Measurements from ENCODE around the gene SLC36A4.

DNA sequence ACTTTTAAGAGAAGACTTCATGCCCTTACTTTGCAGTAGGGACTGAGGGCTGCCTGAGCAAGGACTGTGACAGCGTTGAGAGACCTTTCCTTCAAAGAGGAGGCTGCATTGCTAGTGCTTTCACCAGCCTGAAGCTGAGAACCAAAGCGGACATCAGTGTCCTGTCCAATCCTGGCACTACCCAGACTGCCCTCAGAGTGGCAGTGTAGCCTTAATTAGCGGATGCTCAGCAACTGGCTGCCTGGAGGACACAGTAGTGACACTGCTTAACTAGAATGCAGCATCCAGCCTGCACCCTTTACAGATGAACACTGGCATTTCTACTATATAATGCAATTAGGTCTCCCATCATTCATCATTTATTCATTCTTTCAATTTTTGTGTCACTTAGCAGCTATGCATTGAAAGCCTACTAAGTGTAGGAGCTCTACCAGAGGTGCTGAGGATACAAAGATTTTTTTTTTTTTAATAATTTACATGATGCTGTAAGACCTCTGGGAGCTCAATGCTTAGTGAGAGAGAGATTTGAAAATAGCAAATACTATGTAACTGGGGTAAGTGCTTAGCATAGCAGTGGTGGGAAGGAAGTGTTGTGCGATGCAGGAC lies 36.9 kb upstream of the SLC36A4 start:
- TF ChIP-seq, protein P1, sequence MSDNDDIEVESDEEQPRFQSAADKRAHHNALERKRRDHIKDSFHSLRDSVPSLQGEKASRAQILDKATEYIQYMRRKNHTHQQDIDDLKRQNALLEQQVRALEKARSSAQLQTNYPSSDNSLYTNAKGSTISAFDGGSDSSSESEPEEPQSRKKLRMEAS (CRISPR knock-in tag; IDR thresholded peaks at IDR 0.05): no peak
- TF ChIP-seq POLR2A (conservative IDR thresholded peaks at IDR 0.05): no peak
- TF ChIP-seq, protein P2, sequence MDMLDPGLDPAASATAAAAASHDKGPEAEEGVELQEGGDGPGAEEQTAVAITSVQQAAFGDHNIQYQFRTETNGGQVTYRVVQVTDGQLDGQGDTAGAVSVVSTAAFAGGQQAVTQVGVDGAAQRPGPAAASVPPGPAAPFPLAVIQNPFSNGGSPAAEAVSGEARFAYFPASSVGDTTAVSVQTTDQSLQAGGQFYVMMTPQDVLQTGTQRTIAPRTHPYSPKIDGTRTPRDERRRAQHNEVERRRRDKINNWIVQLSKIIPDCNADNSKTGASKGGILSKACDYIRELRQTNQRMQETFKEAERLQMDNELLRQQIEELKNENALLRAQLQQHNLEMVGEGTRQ (CRISPR knock-in tag; IDR thresholded peaks at IDR 0.05): no peak
- TF ChIP-seq ZFX (CRISPR knock-in tag; IDR thresholded peaks at IDR 0.05): no peak
- TF ChIP-seq SPI1 (IDR thresholded peaks at IDR 0.05; ENCODE audit: borderline replicate concordance, low read depth, low read length): no peak
- TF ChIP-seq, protein P3, sequence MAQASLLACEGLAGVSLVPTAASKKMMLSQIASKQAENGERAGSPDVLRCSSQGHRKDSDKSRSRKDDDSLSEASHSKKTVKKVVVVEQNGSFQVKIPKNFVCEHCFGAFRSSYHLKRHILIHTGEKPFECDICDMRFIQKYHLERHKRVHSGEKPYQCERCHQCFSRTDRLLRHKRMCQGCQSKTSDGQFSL (CRISPR knock-in tag; IDR thresholded peaks at IDR 0.05): no peak
- TF ChIP-seq, protein P3 (tag; IDR thresholded peaks at IDR 0.05): no peak
- no peak for TF ChIP-seq MED1 (CRISPR knock-in tag; IDR thresholded peaks at IDR 0.05; ENCODE audit: borderline replicate concordance)
- TF ChIP-seq, protein P4, sequence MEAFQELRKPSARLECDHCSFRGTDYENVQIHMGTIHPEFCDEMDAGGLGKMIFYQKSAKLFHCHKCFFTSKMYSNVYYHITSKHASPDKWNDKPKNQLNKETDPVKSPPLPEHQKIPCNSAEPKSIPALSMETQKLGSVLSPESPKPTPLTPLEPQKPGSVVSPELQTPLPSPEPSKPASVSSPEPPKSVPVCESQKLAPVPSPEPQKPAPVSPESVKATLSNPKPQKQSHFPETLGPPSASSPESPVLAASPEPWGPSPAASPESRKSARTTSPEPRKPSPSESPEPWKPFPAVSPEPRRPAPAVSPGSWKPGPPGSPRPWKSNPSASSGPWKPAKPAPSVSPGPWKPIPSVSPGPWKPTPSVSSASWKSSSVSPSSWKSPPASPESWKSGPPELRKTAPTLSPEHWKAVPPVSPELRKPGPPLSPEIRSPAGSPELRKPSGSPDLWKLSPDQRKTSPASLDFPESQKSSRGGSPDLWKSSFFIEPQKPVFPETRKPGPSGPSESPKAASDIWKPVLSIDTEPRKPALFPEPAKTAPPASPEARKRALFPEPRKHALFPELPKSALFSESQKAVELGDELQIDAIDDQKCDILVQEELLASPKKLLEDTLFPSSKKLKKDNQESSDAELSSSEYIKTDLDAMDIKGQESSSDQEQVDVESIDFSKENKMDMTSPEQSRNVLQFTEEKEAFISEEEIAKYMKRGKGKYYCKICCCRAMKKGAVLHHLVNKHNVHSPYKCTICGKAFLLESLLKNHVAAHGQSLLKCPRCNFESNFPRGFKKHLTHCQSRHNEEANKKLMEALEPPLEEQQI (IDR thresholded peaks at IDR 0.05): no peak
- no peak for TF ChIP-seq ELF1 (tag; IDR thresholded peaks at IDR 0.05)
- TF ChIP-seq, protein P5, sequence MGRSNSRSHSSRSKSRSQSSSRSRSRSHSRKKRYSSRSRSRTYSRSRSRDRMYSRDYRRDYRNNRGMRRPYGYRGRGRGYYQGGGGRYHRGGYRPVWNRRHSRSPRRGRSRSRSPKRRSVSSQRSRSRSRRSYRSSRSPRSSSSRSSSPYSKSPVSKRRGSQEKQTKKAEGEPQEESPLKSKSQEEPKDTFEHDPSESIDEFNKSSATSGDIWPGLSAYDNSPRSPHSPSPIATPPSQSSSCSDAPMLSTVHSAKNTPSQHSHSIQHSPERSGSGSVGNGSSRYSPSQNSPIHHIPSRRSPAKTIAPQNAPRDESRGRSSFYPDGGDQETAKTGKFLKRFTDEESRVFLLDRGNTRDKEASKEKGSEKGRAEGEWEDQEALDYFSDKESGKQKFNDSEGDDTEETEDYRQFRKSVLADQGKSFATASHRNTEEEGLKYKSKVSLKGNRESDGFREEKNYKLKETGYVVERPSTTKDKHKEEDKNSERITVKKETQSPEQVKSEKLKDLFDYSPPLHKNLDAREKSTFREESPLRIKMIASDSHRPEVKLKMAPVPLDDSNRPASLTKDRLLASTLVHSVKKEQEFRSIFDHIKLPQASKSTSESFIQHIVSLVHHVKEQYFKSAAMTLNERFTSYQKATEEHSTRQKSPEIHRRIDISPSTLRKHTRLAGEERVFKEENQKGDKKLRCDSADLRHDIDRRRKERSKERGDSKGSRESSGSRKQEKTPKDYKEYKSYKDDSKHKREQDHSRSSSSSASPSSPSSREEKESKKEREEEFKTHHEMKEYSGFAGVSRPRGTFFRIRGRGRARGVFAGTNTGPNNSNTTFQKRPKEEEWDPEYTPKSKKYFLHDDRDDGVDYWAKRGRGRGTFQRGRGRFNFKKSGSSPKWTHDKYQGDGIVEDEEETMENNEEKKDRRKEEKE (IDR thresholded peaks at IDR 0.05; ENCODE audit: borderline replicate concordance in 1 of 2, control insufficient read depth in 1 of 2, low read depth in 2 of 2, low read length in 1 of 2): no peak
- TF ChIP-seq, protein P6, sequence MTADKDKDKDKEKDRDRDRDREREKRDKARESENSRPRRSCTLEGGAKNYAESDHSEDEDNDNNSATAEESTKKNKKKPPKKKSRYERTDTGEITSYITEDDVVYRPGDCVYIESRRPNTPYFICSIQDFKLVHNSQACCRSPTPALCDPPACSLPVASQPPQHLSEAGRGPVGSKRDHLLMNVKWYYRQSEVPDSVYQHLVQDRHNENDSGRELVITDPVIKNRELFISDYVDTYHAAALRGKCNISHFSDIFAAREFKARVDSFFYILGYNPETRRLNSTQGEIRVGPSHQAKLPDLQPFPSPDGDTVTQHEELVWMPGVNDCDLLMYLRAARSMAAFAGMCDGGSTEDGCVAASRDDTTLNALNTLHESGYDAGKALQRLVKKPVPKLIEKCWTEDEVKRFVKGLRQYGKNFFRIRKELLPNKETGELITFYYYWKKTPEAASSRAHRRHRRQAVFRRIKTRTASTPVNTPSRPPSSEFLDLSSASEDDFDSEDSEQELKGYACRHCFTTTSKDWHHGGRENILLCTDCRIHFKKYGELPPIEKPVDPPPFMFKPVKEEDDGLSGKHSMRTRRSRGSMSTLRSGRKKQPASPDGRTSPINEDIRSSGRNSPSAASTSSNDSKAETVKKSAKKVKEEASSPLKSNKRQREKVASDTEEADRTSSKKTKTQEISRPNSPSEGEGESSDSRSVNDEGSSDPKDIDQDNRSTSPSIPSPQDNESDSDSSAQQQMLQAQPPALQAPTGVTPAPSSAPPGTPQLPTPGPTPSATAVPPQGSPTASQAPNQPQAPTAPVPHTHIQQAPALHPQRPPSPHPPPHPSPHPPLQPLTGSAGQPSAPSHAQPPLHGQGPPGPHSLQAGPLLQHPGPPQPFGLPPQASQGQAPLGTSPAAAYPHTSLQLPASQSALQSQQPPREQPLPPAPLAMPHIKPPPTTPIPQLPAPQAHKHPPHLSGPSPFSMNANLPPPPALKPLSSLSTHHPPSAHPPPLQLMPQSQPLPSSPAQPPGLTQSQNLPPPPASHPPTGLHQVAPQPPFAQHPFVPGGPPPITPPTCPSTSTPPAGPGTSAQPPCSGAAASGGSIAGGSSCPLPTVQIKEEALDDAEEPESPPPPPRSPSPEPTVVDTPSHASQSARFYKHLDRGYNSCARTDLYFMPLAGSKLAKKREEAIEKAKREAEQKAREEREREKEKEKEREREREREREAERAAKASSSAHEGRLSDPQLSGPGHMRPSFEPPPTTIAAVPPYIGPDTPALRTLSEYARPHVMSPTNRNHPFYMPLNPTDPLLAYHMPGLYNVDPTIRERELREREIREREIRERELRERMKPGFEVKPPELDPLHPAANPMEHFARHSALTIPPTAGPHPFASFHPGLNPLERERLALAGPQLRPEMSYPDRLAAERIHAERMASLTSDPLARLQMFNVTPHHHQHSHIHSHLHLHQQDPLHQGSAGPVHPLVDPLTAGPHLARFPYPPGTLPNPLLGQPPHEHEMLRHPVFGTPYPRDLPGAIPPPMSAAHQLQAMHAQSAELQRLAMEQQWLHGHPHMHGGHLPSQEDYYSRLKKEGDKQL (CRISPR knock-in tag; IDR thresholded peaks at IDR 0.05; ENCODE audit: borderline replicate concordance): no peak
- no peak for TF ChIP-seq ARNT (IDR thresholded peaks at IDR 0.05)
- no peak for TF ChIP-seq BCL6 (CRISPR knock-in tag; IDR thresholded peaks at IDR 0.05)
- TF ChIP-seq, protein P7, sequence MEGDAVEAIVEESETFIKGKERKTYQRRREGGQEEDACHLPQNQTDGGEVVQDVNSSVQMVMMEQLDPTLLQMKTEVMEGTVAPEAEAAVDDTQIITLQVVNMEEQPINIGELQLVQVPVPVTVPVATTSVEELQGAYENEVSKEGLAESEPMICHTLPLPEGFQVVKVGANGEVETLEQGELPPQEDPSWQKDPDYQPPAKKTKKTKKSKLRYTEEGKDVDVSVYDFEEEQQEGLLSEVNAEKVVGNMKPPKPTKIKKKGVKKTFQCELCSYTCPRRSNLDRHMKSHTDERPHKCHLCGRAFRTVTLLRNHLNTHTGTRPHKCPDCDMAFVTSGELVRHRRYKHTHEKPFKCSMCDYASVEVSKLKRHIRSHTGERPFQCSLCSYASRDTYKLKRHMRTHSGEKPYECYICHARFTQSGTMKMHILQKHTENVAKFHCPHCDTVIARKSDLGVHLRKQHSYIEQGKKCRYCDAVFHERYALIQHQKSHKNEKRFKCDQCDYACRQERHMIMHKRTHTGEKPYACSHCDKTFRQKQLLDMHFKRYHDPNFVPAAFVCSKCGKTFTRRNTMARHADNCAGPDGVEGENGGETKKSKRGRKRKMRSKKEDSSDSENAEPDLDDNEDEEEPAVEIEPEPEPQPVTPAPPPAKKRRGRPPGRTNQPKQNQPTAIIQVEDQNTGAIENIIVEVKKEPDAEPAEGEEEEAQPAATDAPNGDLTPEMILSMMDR (IDR thresholded peaks at IDR 0.05 in 2 of 3, conservative IDR thresholded peaks at IDR 0.05 in 1 of 3; ENCODE audit: insufficient read depth in 2 of 3, low read depth in 1 of 3, low read length in 3 of 3): peak; percentile 84 to 92 (median 87)
